Activated CD8-positive, alpha-beta memory T cell treated with anti-CD3 and anti-CD28 coated beads for 24 hours (primary cell): ENCODE results near the gene POTEJ.
"Not testable (repeated sequence)": the region's sequence is repeated elsewhere in the genome, so short reads cannot be mapped to it uniquely, and the experiment has no call there.

Experiments
- DNase-seq: peaks from one replicate; pipeline ENCODE4 v3.0.0-alpha.2; 2020

The POTEJ gene

DNA sequence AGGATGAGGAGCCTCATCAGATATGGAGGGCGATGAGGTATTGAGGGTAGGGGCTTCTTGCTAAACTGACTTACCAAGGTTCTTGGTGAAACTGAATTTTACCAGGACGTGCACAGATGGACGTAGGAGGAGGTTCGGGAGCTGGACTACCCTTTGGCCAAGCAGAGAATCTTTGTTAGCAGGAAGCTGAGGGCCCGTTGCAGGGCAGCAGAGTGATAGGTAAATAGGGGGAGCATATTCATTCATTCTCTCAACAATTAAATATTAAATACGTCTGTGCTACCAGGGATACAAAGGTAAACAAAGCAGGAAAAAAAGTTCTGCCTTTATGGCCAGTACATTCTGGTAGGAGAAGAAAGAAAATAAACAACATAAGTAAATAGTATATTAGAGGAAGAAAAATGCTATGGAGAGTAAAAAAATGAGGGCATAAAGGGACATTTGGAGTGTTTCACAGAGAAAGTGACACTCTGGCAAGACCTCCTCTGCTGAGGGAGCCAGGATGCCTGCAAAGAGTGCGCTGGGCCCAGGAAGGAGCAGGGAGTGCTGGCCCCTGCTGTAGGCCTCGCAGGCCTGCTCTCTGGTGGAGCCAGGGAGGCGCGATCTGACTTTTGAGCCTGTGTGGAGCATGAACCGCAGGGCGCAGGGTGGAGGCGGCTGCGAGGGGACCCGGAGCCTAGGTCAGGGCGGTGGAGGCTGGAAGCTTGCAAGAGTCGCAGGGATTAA, 2.8 kb upstream of the POTEJ start:
- DNase-seq = not testable (repeated sequence)

DNA sequence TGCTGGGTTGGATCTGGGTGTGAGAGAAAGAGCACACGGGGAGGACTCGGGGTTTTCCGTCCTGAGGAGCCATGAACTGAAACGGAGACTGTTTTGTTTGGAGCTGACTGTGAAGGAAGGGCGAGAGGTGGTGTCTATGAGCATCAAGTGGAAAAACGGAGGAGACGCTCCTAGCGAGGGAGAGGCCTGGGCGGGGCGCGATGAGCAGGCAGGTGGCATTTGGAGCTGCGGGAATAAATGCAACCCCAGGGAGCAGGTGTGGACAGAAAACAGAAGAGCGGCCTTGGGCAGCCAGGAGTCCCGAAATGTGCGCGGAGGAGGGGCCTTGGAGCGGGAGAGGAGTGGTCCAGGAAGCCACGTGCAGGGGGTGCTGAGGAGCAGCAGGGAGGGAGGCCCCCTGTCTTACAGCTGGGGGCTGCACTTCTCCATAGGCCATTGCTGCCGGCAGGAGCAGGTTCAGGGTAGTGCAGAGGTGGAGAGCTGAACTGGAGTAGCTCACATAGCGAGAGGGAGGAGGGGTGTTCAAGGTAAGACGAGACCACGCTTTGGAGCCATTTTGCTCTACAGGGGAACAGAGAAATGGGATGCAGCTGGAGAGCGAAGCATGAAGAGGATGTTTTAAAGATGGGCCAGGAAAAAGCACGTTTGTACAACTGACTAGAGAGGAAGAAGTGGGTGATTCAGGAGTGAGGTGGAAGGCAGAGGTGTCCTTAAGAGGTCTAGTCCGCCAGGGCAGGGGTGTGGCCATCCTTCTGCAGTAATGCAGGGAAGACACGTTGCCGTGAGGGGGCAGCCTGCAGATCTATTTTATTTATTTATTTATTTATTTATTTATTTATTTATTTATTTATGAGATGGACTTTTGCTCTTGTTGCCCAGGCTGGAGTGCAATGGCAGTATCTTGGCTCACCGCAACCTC, 2.0 kb upstream of the POTEJ start:
- not testable (repeated sequence) for DNase-seq

DNA sequence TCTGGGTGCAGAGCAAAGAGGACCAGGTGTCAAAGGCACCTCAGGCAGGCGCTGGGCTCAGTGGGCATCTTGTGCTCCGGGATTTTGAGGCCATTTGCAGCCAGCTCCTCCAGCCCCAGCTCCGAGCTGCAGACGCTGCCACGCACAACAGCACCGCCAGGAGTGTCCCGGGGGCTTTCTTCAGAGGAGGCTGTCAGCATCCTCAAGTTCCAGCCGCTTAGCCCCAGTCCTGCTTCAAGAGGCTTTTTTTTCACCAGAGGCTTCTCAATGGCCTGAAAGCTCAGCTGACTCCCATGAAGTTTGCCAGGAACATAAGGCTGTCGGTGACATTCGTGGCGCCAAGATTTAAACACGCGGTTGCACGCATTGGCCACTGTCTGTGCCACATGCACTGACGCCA, 754 bp upstream of the POTEJ start:
- not testable (repeated sequence) for DNase-seq

DNA sequence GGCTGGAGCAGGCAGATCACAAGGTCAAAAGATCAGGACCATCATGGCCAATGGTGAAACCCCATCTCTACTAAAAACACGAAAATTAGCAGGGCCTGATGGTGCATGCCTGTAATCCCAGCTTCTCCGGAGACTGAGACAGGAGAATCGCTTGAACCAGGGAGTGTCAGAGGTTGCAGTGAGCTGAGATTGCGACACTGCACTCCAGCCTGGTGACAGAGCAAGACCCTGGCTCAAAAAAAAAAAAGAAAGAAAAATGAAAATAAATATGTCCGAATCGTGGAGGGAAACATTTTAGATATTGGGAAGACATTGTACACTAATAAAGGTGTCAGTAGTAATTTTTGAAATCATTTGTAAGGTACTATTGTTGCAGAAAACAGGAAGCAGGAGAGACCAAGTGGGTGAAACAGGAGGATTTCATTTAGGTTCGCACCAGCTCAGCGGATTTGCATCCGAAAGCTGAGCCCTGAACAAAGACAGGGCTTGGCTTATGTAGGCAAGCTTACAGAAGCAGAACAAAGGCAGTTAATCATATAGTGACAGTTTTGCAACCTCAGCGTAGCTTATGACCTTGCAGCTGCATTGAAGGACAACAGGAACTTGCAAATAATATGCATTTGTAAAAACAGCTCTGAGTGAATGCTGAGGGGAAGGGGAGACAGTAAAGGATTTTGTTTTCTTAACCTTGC, 17.7 kb downstream of the POTEJ start:
- DNase-seq = not testable (repeated sequence)

DNA sequence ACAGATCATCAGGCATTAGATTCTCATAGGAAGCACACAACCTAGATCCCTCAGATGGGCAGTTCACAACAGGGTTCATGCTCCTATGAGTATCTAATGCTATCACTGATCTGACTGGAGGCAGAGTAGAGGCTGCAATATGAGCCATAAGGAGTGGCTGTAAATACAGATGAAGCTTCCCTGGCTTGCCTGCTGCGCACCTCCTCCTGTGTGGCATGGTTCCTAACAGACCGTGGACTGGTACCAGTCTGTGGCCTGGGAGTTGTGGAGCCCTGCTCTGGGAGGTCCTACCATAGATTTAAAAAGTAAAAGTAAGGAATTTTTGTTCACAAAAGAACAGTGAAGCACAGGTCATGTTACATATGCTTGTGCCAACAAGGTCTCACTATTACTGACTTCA, 27.7 kb downstream of the POTEJ start:
- not testable (repeated sequence) for DNase-seq

DNA sequence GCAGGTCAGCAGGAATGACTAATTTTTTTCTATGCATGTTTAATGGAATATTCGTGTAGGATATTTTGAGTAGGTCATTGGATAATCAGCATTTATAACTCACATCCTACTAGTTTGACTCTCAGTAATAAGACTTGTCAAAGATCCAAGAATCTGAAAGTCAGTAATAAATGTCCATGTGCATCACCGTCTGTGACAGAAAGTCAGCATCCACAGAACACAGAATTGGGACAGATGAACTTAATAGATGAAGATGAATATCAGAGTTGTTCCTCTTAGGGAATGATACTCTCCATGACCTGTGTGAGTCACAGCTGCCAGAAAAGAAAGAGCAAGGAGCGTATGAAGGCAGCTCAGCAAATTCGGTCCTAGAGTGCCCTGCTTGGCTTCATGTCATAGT, 30.4 kb downstream of the POTEJ start:
- DNase-seq = not testable (repeated sequence)

DNA sequence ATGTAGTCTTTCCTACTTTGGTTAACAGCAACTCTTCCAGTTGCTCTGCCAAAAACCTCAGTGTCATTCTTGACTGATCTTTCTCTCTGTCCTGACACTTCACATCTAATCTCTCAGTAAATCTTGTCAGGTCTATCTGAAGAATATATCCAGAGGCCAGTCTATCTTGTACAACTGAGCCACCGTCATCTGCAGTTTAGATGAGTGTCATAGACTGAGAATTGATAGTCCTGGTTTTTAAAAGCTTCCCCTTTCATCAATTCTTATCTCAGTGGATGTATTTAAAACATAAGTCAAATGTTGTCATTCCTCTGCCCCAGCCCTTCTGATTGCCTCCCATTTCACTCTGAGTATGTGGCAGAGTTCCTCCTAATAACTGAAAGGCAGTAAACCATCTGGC, 38.0 kb downstream of the POTEJ start:
- DNase-seq = not testable (repeated sequence)

DNA sequence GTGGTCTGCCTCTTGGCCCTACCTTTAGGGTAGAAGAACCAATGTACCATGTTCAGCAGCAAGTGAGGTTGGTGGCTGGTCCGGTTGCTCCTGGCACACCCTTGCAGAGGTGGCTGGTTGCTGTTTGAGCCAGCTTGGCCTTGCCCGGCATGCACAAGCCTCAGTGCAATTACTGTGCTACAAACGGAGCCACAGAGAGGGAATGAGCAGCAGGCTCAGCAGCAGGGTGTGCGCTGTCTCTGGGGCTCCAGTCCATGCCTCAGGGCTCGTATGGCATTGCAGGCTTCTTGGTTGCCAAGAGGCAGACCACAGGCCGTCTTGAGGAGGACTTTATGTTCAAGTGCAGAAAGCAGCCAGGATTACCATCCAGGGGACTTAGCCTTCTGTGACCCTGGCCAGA, 53.3 kb downstream of the POTEJ start:
- DNase-seq = not testable (repeated sequence)

DNA sequence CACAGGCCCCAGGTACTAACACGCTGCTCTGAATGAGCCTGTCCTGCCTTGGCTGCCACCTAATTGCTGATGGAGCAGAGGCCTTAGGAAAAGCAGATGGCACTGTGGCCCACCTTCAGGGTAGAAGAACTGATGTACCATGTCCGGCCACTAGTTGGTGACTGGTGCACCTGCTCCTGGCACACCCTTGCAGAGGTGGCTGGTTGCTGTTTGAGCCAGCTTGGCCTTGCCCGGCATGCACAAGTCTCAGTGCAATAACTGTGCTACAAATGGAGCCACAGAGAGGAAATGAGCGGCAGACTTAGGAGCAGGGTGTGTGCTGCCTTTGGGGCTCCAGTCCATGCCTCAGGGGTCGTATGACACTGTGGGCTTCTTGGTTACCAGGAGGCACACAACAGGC, 54.4 kb downstream of the POTEJ start:
- not testable (repeated sequence) for DNase-seq

DNA sequence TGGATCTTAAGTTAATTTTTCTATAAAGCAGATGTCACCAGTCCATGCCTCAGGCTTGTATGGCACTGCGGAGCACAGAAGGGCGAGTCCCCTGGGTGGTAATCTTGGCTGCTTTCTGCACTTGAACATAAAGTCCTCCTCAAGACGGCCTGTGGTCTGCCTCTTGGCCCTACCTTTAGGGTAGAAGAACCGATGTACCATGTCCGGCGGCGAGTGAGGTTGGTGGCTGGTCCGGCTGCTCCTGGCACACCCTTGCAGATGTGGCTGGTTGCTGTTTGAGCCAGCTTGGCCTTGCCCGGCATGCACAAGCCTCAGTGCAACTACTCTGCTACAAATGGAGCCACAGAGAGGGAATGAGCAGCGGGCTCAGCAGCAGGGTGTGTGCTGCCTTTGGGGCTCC, 56.3 kb downstream of the POTEJ start:
- not testable (repeated sequence) for DNase-seq

DNA sequence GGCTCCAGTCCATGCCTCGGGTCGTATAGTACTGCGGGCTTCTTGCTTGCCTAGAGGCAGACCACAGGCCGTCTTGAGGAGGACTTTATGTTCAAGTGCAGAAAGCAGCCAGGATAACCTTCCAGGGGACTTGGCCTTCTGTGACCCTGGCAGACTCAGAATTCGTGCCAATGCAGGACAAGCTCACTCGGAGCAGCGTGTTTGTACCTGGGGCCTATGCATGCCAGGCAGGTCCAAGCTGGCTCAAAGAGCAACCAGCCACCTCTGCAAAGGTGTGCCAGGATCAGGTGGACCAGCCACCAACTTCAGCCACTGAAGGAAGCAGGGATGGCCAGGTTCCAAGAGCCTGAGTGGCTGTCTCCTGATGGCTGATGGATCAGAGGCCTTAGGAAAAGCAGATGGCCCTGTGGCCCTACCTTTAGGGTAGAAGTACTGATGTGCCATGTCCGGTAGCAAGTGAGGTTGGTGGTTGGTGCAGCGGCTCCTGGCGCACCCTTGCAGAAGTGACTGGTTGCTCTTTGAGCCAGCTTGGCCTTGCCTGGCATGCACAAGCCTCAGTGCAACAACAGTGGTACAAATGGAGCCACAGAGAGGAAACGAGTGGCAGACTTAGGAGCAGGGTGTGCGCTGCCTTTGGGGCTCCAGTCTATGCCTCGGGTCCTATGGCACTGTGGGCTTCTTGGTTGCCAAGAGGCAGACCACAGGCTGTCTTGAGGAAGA, 58.9 kb downstream of the POTEJ start:
- not testable (repeated sequence) for DNase-seq

DNA sequence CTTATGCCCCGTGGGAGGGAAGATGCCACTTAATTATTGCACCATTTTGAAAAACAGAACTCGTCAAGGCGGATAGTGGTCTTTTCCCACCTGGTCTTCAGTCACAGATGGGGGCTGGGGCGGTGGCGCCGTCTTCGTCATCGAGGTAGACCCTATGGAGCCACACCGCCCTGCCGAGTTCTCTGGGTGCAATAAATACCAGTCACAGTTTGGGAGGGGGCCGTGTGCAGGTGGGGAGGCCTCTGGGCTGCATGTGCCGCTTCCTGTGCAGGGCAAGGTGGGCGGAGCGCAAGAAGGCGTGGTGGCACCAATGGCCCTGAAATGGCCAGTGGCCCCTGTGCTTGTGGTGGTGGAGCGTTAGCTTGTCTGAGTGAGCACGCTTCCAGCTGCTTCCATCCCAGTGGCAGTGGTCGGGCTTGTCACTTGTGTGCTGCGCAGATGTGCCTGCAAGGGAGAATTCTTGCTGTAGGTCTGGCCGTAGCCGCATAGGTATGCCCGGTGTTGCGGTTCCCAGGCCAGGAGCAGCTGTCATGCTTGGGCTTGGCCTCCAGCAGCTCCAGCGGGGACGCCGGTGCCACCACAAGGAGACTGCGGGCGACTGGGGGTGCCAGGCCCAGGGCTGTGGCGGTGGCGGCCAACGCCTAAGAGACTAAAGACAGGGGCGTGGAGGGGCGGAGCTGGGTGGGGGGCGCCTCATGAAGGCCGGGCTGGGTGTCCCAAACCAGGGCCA, 81.0 kb downstream of the POTEJ start:
- not testable (repeated sequence) for DNase-seq

DNA sequence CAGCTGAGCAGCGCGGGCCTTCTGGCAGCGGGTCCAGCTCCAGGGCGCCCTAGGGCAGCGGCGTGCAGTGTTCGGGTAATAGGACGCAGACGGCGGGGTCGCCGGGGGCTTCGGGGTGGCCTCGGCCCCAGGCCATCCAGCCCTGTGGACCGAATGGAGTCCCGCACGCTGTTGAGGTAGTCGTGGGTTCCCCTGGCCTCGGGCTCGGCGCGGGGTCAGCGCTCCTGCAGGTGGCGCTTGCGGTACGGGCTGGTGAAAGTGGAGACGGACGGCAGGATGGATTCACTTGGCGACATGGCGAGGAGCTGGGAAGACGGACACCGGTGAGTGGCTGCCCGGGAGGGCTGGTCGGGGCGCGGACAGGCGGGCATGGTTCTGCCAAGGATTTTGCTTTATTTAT, 82.2 kb downstream of the POTEJ start:
- DNase-seq = not testable (repeated sequence)

DNA sequence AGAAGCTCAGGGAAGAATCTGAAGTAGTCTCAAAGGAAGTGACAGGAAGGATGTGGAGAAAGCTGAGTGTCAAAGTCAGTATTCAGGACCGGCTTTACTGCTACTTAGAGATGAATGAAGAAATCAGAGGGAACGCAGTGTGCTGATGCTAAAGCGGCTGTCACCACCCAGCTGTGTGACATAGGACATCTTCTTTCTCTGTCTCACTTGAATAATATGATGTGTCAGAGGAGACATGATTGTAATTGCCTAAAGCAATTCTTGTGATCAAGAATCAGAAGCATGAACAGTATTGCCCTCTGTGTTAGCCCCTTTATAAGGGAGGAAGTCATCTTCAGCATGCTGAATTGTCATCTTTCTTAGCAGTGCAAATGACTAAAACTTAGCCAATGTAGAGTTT, 92.0 kb downstream of the POTEJ start:
- DNase-seq = not testable (repeated sequence)
